Skeletal muscle satellite cell (primary cell): ENCODE data around the gene GAS7.

Experiments used
- H3K27me3 ChIP-seq: 2 replicates; pipeline ENCODE4 v1.7.0; 2013; ENCODE audit warnings: low read length; ENCODE audit not compliant: control insufficient read depth, insufficient read depth
- H3K36me3 ChIP-seq: 2 replicates; pipeline ENCODE4 v1.7.0; 2013; ENCODE audit warnings: mild to moderate bottlenecking, control low read depth, low read length; ENCODE audit not compliant: insufficient read depth
- H3K4me1 ChIP-seq: 2 replicates; pipeline ENCODE4 v1.7.0; 2013; ENCODE audit warnings: low read length; ENCODE audit not compliant: control insufficient read depth, insufficient read depth
- H3K4me2 ChIP-seq: 2 replicates; pipeline ENCODE4 v1.7.0; 2013; ENCODE audit warnings: mild to moderate bottlenecking, low read length
- H3K4me3 ChIP-seq: 2 replicates; pipeline ENCODE4 v1.7.0; 2013; ENCODE audit warnings: low read length
- H3K9ac ChIP-seq: 2 replicates; pipeline ENCODE4 v1.7.0; 2013; ENCODE audit warnings: mild to moderate bottlenecking, low read depth, low read length, moderate library complexity
- H3K9me3 ChIP-seq: replicated peaks from 2 replicates; pipeline ENCODE4 v1.7.0; 2013; ENCODE audit warnings: mild to moderate bottlenecking, control low read depth, low read length

The GAS7 gene

DNA sequence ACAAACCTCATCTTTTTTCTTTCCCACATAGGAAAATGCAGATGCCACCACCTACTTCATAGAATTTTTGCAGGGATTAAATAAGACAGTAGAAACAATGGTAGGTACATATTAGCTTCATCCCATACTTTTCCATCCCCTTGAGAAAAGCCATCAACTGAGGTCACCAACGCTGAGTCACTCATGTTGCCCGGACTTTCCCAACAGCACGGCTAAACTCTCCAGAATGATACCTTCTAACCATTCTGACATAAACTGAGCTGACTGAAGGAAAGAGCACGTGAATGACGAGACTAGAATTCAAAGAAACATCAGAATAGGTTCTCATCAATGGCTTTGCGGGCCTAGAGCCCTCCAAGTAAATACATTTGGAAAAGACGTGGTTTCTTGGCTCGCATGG, 147.3 kb downstream of the GAS7 start:
- Histone ChIP-seq H3K4me3 (no peak overlapping the region), H3K9ac (no peak overlapping the region), H3K27me3 (no peaks in the 10 kb centered on the region), H3K4me2 (no peak overlapping the region), H3K4me1 (no peaks in the 10 kb centered on the region), H3K9me3 (no peaks in the 10 kb centered on the region), H3K36me3 (no peaks in the 10 kb centered on the region)

DNA sequence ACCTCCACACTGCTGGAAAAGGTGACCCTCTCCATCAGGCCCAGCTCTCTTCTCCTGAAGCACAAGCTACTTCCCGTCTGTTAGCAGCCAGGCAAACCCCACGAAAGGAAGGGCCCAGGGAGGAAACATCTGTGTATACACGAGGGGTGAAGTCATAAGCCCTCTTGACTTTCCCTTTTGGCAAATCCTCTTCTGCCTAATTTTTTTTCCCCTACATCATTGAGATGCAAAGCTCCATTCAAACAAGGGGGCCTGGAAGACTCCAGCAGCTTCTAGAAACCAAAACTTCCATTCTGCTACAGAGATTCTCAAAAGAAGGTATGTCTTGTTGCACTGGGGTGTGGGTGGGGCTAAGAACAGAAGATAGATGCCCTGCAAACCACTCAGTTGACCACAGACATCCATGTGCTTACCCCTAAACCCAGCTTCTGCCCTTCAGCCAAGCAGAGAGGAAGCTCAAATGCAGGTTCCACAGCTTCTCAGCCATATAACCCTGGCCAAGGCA, 147.8 kb downstream of the GAS7 start:
- Histone ChIP-seq H3K9me3 (no peaks in the 10 kb centered on the region), H3K27me3 (no peaks in the 10 kb centered on the region), H3K4me3 (no peak overlapping the region), H3K4me2 (no peak overlapping the region), H3K36me3 (no peaks in the 10 kb centered on the region), H3K9ac (no peak overlapping the region), H3K4me1 (no peaks in the 10 kb centered on the region)

DNA sequence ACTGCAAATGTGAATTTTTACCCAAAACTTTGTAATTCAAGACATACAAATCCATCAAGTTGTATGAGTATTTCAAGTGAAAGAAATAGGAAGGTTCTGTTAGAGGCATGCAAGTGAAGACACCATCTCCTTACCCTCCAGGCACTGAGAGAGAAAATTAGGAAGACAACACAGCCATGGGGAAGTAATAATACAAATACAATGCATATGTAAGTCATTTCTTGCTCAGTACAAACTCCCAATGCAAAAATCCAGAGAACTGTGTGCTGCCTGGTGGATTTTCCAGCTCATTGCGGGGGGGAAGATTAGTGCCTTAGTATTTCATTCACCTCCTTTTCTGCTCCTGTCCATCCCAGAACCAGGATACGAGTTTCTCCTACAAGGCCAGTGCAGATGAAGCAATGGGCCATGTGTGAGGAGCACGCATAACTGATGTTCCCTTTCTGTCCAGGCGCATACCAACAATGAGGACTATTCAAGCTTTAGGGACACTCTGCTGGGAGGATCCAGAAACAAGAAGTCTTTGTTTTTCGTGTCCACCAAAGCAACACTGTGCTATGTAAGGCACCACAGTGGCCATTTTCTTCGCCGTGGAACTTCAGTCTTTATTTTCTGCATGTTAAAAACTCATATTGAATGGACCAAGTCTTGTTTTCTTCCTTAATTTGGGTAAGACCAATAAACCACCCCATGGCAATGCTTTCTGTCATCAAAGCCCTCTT, 149.6 kb downstream of the GAS7 start:
- no peaks in the 10 kb centered on the region for H3K36me3 ChIP-seq
- H3K9me3 ChIP-seq = no peaks in the 10 kb centered on the region
- H3K4me3 ChIP-seq = no peak overlapping the region
- no peaks in the 10 kb centered on the region for H3K4me1 ChIP-seq
- no peak overlapping the region for H3K9ac ChIP-seq
- H3K27me3 ChIP-seq = no peaks in the 10 kb centered on the region
- H3K4me2 ChIP-seq = no peak overlapping the region

DNA sequence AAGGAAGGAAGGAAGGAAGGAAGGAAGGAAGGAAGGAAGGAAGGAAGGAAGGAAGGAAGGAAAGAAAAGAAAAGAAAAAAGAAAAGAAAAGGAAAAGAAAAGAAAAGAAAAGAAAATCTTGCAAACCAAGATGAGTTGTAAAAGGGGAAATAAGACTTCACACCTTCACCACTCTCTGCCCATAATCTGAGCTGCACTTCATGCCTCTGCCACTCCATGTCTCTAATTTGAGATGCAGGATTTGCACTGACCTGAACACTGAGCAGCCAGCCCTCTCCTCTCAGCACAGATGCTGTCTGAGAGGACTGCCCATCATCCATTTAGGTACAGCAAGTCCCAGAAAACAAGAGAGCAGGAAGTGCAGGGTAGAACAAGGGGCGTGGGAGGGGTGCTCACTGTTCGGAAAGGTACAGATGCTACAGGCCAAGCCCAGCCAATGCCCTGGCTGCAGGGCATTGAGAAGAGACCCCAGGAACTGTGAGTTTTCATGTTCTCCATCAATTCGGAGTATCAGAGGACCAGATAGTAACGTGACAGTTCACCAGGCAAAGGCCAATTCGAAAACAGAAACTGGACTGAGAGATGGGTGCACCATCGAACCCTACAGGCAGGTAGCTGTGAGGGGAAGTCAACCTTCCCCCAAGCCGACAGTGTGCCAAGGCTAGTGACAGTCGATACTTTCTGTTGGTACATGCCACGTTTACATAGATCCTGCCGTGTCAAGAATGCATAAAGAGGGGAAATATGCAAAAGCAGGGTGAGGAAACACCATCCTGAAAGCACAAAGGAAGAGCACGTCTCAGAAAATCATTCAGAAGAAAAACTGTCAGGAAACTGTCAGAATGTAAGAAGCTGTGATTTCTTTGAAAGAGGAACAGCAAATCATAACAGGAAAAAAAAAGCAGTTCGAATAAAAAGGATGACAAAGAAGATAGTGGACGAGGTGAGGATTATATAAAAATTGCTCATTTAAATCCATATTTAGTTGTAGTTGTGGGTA, 151.3 kb downstream of the GAS7 start:
- H3K4me3 ChIP-seq = no peak overlapping the region
- no peak overlapping the region for H3K4me2 ChIP-seq
- H3K9ac ChIP-seq = no peak overlapping the region
- no peaks in the 10 kb centered on the region for H3K27me3 ChIP-seq
- H3K4me1 ChIP-seq = no peaks in the 10 kb centered on the region
- no peaks in the 10 kb centered on the region for H3K36me3 ChIP-seq
- H3K9me3 ChIP-seq = no peaks in the 10 kb centered on the region

DNA sequence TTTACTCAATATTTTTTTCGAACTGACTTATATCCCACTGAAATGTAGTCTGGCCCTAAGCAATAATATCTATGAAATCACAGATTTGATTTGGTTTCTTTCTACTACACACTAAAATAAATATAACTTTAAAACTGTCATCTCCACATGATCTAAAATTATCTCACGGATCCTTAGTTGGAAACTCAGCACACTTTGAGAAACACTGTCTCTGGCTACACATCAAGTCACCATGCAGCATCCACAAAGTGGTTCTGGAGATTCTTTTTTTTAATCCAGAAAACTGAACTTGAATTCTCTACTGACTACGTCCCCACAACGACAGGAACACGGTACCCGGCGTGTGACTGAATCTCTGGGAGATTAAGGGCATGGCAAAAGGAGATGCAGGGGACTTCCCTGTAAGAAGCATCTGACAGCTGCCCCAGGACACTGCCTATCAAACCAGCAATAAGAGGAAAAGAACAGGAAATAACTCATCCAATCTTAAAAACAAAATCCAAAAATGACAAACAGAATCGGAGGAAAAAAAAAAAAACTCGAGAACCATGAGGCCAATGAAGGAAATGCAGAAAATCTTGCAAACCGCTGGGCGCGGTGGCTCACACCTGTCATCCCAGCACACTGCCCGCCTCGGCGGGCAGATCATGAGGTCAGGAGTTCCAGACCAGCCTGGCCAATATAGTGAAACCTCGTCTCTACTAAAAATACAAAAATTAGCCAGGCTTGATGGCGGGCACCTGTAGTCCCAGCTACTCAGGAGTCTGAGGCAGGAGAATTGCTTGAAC, 152.3 kb downstream of the GAS7 start:
- Histone ChIP-seq H3K4me3 (no peak overlapping the region), H3K27me3 (no peaks in the 10 kb centered on the region), H3K9ac (no peak overlapping the region), H3K4me1 (no peaks in the 10 kb centered on the region), H3K36me3 (no peaks in the 10 kb centered on the region), H3K4me2 (no peak overlapping the region), H3K9me3 (no peaks in the 10 kb centered on the region)

DNA sequence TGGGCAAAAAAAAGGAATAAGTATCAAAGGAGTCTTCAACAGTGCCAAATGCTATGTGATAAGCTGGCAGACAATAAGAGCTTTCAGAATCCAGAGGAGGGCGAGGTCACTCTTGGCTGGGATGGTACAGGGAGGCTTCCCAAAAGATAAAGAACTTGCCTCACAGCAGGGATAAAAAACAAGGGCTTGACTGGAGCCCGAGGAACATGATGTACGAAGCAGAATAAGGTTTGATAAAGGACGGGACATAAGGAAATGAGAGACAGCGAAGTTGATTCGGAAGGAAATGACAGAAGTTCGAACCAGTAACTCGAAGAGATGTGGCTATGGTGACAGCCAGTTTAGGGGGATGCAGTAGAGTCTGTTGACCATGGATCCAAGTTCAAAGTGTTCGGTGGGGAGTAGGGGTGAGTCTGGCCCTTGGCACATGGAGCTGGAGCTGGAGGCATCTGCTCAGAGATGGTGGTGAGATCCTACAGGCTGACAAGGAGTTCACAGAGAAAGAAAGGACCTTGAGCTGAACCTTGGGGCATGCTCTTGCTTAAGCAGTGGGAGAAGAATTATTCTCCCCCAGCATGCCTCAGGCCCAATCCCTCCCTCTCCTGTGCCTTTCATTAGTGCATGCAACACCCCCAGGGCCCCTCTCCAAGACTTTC, 155.7 kb downstream of the GAS7 start:
- Histone ChIP-seq H3K9me3 (no peaks in the 10 kb centered on the region), H3K27me3 (no peaks in the 10 kb centered on the region), H3K36me3 (no peaks in the 10 kb centered on the region), H3K4me2 (no peak overlapping the region), H3K4me1 (no peaks in the 10 kb centered on the region), H3K4me3 (no peak overlapping the region), H3K9ac (no peak overlapping the region)

DNA sequence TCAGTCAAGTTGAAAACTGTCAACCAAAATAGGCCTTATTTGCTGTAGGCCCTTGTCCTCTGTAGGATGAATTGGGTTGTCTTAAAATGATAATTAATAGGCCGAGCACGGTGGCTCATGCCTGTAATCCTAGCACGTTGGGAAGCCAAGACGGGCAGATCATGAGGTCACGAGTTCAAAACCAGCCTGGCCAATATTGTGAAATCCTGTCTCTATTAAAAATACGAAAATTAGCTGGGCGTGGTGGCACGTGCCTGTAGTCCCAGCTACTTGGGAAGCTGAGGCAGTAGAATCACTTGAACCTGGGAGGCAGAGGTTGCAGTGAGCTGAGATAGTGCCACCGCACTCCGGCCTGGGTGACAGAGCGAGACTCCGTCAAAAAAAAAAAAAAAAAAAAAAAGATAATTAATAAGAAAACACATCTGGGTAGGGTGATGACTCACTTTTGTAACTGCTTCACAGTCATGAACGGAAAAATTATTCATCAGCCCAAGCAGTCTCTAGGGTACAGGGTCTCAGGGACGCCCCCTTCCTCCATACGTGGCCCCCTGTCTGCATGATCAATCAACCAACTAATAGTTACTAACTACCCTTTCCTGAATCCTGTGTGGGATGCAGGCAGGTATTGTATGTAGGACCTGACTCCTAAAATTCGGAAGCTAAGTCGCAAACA, 156.4 kb downstream of the GAS7 start:
- Histone ChIP-seq H3K4me2 (no peak overlapping the region), H3K9me3 (no peaks in the 10 kb centered on the region), H3K27me3 (no peaks in the 10 kb centered on the region), H3K9ac (no peak overlapping the region), H3K4me1 (no peaks in the 10 kb centered on the region), H3K36me3 (no peaks in the 10 kb centered on the region), H3K4me3 (no peak overlapping the region)

DNA sequence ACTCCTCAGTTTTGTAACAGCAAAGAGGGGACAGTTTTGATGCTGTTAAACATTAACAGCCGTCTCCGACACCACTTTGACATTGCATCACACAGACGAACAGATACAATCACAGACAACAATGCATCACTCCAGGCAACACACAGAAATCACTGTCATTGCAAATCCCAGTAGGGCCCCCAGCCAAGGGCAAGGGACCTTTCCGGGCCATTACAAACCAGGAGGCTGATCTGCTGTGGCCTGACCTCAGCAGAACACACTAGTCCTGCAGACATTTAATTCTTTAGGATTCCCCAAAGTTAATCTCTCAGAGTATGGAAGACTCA, 157.2 kb downstream of the GAS7 start:
- Histone ChIP-seq H3K36me3 (no peaks in the 10 kb centered on the region), H3K4me3 (no peak overlapping the region), H3K4me1 (no peaks in the 10 kb centered on the region), H3K27me3 (no peaks in the 10 kb centered on the region), H3K9me3 (no peaks in the 10 kb centered on the region), H3K9ac (no peak overlapping the region), H3K4me2 (no peak overlapping the region)

DNA sequence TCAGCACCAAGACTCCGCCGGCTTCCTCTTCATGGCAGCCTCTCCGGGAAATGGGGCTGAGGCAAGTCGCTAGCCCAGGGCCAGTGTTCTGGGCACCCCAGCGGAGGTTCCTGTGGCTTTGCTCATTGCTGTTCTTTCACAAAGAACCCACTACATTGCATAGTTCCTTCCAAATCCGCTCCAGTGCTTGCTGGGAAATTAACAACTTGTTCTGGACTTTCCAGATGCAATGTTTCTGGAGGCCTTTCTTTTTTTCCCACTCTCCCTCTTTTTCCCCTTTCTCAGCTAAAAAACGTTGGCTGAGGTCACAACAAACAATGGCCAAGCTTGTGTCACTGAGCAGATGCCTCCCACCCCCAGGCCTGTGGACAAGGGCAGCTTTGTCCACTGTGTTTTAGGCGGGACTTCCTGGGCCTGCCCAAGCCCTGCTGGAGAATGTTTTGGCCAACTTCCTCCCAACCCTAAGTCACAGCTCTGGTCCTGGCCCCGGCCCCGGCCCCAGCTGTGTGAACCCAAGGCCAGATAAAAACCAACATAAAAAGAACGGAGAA, 161.8 kb downstream of the GAS7 start:
- H3K4me2 ChIP-seq = no peak overlapping the region
- H3K9me3 ChIP-seq = no peaks in the 10 kb centered on the region
- H3K27me3 ChIP-seq = no peaks in the 10 kb centered on the region
- H3K4me3 ChIP-seq = no peak overlapping the region
- H3K4me1 ChIP-seq = no peaks in the 10 kb centered on the region
- H3K9ac ChIP-seq = no peak overlapping the region
- H3K36me3 ChIP-seq = no peaks in the 10 kb centered on the region

DNA sequence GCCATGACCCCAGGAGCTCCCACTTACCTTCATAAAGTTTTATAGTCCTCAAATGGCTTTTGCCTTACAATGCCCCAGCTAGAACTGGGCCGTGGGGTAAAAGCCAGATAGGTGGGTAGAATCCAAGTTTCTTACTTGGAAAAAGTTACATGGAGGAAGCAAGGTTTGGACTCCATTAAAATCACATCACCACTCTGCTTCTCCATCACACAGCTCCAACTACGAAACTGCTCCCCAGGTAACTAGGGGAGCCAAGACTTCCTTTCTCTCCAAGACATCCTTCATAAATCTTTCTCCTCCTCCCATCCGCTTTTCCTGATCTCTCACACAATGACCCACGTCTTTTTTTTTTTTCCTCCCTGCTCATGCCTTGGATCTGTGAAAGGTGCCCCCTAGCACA, 162.5 kb downstream of the GAS7 start:
- Histone ChIP-seq H3K9me3 (no peaks in the 10 kb centered on the region), H3K36me3 (no peaks in the 10 kb centered on the region), H3K4me2 (no peak overlapping the region), H3K9ac (no peak overlapping the region), H3K4me1 (no peaks in the 10 kb centered on the region), H3K4me3 (no peak overlapping the region), H3K27me3 (no peaks in the 10 kb centered on the region)
